Mesenchymal stem cell (in vitro differentiated cells and primary cell): Measurements from ENCODE around the gene VGLL3.
A peak's percentile ranks its signal among the peaks of the same experiment; 100 is the strongest.

Source experiments
- DNase-seq: peaks from one replicate; pipeline ENCODE4 v3.0.0-alpha.2; 2013
- H2AFZ ChIP-seq: one replicate; pipeline ENCODE4 v1.6.1; 2013; ENCODE audit warnings: low read depth, mild to moderate bottlenecking, control low read depth, inconsistent platforms, low read length, moderate library complexity
- H2AK5ac ChIP-seq: 2 replicates; pipeline ENCODE4 v1.6.1; 2013; ENCODE audit warnings: low read length, moderate library complexity, mild to moderate bottlenecking, inconsistent platforms; ENCODE audit not compliant: severe bottlenecking
- H2BK120ac ChIP-seq: one replicate; pipeline ENCODE4 v1.6.1; 2013; ENCODE audit warnings: low read depth, mild to moderate bottlenecking, inconsistent platforms, low read length, moderate library complexity
- H2BK12ac ChIP-seq, 2 experiments: one replicate each; pipeline ENCODE4 v1.6.1; 2013; ENCODE audit warnings: inconsistent platforms in 2 of 2, low read length in 2 of 2, mild to moderate bottlenecking in 2 of 2, moderate library complexity in 2 of 2, control low read depth in 1 of 2
- H2BK15ac ChIP-seq: one replicate; pipeline ENCODE4 v1.6.1; 2013; ENCODE audit warnings: mild to moderate bottlenecking, low read depth, inconsistent platforms; ENCODE audit not compliant: poor library complexity, severe bottlenecking
- H2BK5ac ChIP-seq: 2 replicates; pipeline ENCODE4 v1.6.1; 2013; ENCODE audit warnings: low read depth, mild to moderate bottlenecking, low read length, control low read depth, inconsistent platforms; ENCODE audit not compliant: poor library complexity, severe bottlenecking
- H3K14ac ChIP-seq, 2 experiments: one replicate each; pipeline ENCODE4 v1.6.1; 2013; ENCODE audit warnings: inconsistent platforms in 2 of 2, low read length in 2 of 2, control low read depth in 1 of 2, mild to moderate bottlenecking in 1 of 2, moderate library complexity in 1 of 2
- H3K18ac ChIP-seq, 2 experiments: one replicate each; pipeline ENCODE4 v1.6.1; 2013; ENCODE audit warnings: inconsistent platforms in 2 of 2, low read length in 2 of 2, control low read depth in 1 of 2, low read depth in 1 of 2, mild to moderate bottlenecking in 1 of 2
- H3K23ac ChIP-seq, 2 experiments: one replicate each; pipeline ENCODE4 v1.6.1; 2013; ENCODE audit warnings: inconsistent platforms in 2 of 2, low read length in 2 of 2, mild to moderate bottlenecking in 2 of 2, moderate library complexity in 2 of 2, control low read depth in 1 of 2
- H3K27ac ChIP-seq: 2 replicates; pipeline ENCODE4 v1.5.1; 2013; ENCODE audit warnings: mild to moderate bottlenecking, moderate library complexity, low read length, control low read depth, inconsistent platforms; ENCODE audit not compliant: poor library complexity, severe bottlenecking
- H3K27me3 ChIP-seq, 2 experiments: 2 replicates each; pipeline versions ENCODE4 v1.6.1 to v1.7.0; 2013; ENCODE audit warnings: low read length in 2 of 2, mild to moderate bottlenecking in 2 of 2, moderate library complexity in 2 of 2, control low read depth in 1 of 2, inconsistent platforms in 1 of 2; ENCODE audit not compliant: control insufficient read depth in 1 of 2, insufficient read depth in 1 of 2
- H3K36me3 ChIP-seq, 2 experiments: 2 replicates each; pipeline versions ENCODE4 v1.6.1 to v1.7.0; 2013; ENCODE audit warnings: low read length in 2 of 2, control low read depth in 1 of 2, inconsistent platforms in 1 of 2, low read depth in 1 of 2, mild to moderate bottlenecking in 1 of 2; ENCODE audit not compliant: insufficient read depth in 2 of 2, control insufficient read depth in 1 of 2
- H3K4ac ChIP-seq, 2 experiments: one replicate each; pipeline ENCODE4 v1.6.1; 2013; ENCODE audit warnings: inconsistent platforms in 2 of 2, low read length in 2 of 2, mild to moderate bottlenecking in 2 of 2, moderate library complexity in 2 of 2, control low read depth in 1 of 2, low read depth in 1 of 2
- H3K4me1 ChIP-seq: 2 replicates; pipeline ENCODE4 v1.6.1; 2013; ENCODE audit warnings: low read depth, low read length, control low read depth; ENCODE audit not compliant: control insufficient read depth, insufficient read depth
- H3K4me2 ChIP-seq: 2 replicates; pipeline ENCODE4 v1.6.1; 2013; ENCODE audit warnings: low read length, mild to moderate bottlenecking, inconsistent platforms; ENCODE audit not compliant: poor library complexity, severe bottlenecking
- H3K4me3 ChIP-seq, 2 experiments: 2 replicates each; pipeline versions ENCODE4 v1.5.1 to v1.7.0; 2013; ENCODE audit warnings: low read length in 2 of 2, mild to moderate bottlenecking in 2 of 2, control low read depth in 1 of 2, low read depth in 1 of 2; ENCODE audit not compliant: insufficient read depth in 1 of 2
- H3K79me1 ChIP-seq: replicated peaks from 2 replicates; pipeline ENCODE4 v1.6.1; 2013; ENCODE audit warnings: mild to moderate bottlenecking, control low read depth, low read length, inconsistent platforms; ENCODE audit not compliant: poor library complexity, severe bottlenecking
- H3K9ac ChIP-seq: 2 replicates; pipeline ENCODE4 v1.7.0; 2013; ENCODE audit warnings: mild to moderate bottlenecking, low read length, moderate library complexity
- H3K9me3 ChIP-seq: 2 replicates; pipeline ENCODE4 v1.7.0; 2013; ENCODE audit warnings: mild to moderate bottlenecking, low read length; ENCODE audit not compliant: control insufficient read depth
- H4K8ac ChIP-seq: one replicate; pipeline ENCODE4 v1.6.1; 2013; ENCODE audit warnings: inconsistent platforms, mild to moderate bottlenecking, low read length, moderate library complexity
- H4K91ac ChIP-seq: one replicate; pipeline ENCODE4 v1.6.1; 2013; ENCODE audit warnings: mild to moderate bottlenecking, low read length, inconsistent platforms
- WGBS: methylation state at CpG from one replicate; pipeline ENCODE4 v1.1.7; 2013; ENCODE audit warnings: mixed read lengths; 5-methylcytosine and 5-hydroxymethylcytosine counted together

VGLL3 gene

GRCh38 chr3:86993704-86994103 is 2.8 kb upstream of the VGLL3 start:
- Histone ChIP-seq H3K9ac (no peak overlapping the region), H3K27me3 (no peaks in the 10 kb centered on the region), H2BK12ac (no peak overlapping the region), H3K18ac (no peak overlapping the region), H2AFZ (no peak overlapping the region), H3K4me3 (no peak overlapping the region), H2BK5ac (no peak overlapping the region), H3K9me3 (no peaks in the 10 kb centered on the region), H3K79me1 (peaks cover 3% of the 10 kb centered on the region), H3K36me3 (peaks cover 0 to 4% of the 10 kb centered on the region in 2 experiments), H3K14ac (no peak overlapping the region), H3K4me2 (peak overlapping the region; percentile 59), H2BK15ac (no peak overlapping the region), H4K91ac (peak overlapping the region; percentile 78), H2BK120ac (no peak overlapping the region), H3K27ac (peak overlapping the region; percentile 98), H3K4ac (no peak overlapping the region), H3K23ac (no peak overlapping the region), H3K4me1 (peaks cover 7% of the 10 kb centered on the region), H4K8ac (no peak overlapping the region), H2AK5ac (peak overlapping the region; percentile 32)
- DNase-seq: peak; percentile 74
- WGBS: 27% methylated on average over 7 of the region's 7 CpGs

- 80% methylated on average over 5 of the region's 8 CpGs for WGBS
Observed at GRCh38 chr3:86991840-86992435, 989 bp upstream of the VGLL3 start.

GRCh38 chr3:86991482-86991815 is 500 bp upstream of the VGLL3 start:
- Histone ChIP-seq H3K27me3 (no peaks in the 10 kb centered on the region), H3K4me1 (peaks cover 7% of the 10 kb centered on the region), H3K27ac (peak overlapping the region; percentile 89), H2BK5ac (peak overlapping the region; percentile 66), H2AK5ac (no peak overlapping the region), H3K14ac (no peak overlapping the region), H3K36me3 (peaks cover 0 to 4% of the 10 kb centered on the region in 2 experiments), H4K8ac (peak overlapping the region; percentile 80), H3K4me3 (peak overlapping the region; percentile 89 to 97), H3K4ac (peak overlapping the region in 1 of 2 experiments; percentile 69), H2BK120ac (peak overlapping the region; percentile 95), H2BK15ac (peak overlapping the region; percentile 67), H3K79me1 (peaks cover 3% of the 10 kb centered on the region), H4K91ac (peak overlapping the region; percentile 25), H3K9me3 (no peaks in the 10 kb centered on the region), H2AFZ (peak overlapping the region; percentile 77), H3K23ac (peak overlapping the region in 1 of 2 experiments; percentile 69), H3K9ac (peak overlapping the region; percentile 96), H3K18ac (peak overlapping the region; percentile 52 to 91), H3K4me2 (peak overlapping the region; percentile 96), H2BK12ac (peak overlapping the region in 1 of 2 experiments; percentile 39)
- WGBS: 1% methylated on average over 6 of the region's 7 CpGs
- no peak for DNase-seq

More at GRCh38 chr3:86991840-86992435, 989 bp upstream of the VGLL3 start:
- Histone ChIP-seq H2BK12ac (no peak overlapping the region), H2BK120ac (no peak overlapping the region), H3K79me1 (peaks cover 3% of the 10 kb centered on the region), H4K8ac (no peak overlapping the region), H4K91ac (no peak overlapping the region), H2BK5ac (no peak overlapping the region), H3K36me3 (peaks cover 0 to 4% of the 10 kb centered on the region in 2 experiments), H3K27ac (peak overlapping the region; percentile 89), H3K27me3 (no peaks in the 10 kb centered on the region), H3K9ac (peak overlapping the region; percentile 96), H2AK5ac (no peak overlapping the region), H2AFZ (no peak overlapping the region), H2BK15ac (no peak overlapping the region), H3K14ac (no peak overlapping the region), H3K4me3 (peak overlapping the region in 1 of 2 experiments; percentile 97), H3K4ac (no peak overlapping the region), H3K18ac (no peak overlapping the region), H3K9me3 (no peaks in the 10 kb centered on the region), H3K4me1 (peaks cover 7% of the 10 kb centered on the region), H3K23ac (no peak overlapping the region), H3K4me2 (peak overlapping the region; percentile 96)
- peak; percentile 39 for DNase-seq

GRCh38 chr3:86990012-86990733 is 776 bp downstream of the VGLL3 start:
- peaks cover 7% of the 10 kb centered on the region for H3K4me1 ChIP-seq
- DNase-seq: peak; percentile 38
- peak overlapping the region; percentile 72 for H4K8ac ChIP-seq
- H2BK5ac ChIP-seq: no peak overlapping the region
- H4K91ac ChIP-seq: peak overlapping the region; percentile 25
- peak overlapping the region; percentile 81 to 96 for H3K18ac ChIP-seq
- H2AFZ ChIP-seq: peak overlapping the region; percentile 85
- H3K9me3 ChIP-seq: no peaks in the 10 kb centered on the region
- H2BK120ac ChIP-seq: peak overlapping the region; percentile 56
- peak overlapping the region in 1 of 2 experiments; percentile 97 for H2BK12ac ChIP-seq
- H3K4ac ChIP-seq: peak overlapping the region; percentile 82 to 86
- peak overlapping the region in 1 of 2 experiments; percentile 98 for H3K23ac ChIP-seq
- H3K9ac ChIP-seq: peak overlapping the region; percentile 96
- H3K27me3 ChIP-seq: no peaks in the 10 kb centered on the region
- H3K27ac ChIP-seq: peak overlapping the region; percentile 51
- H3K79me1 ChIP-seq: peaks cover 7% of the 10 kb centered on the region
- H3K14ac ChIP-seq: peak overlapping the region in 1 of 2 experiments; percentile 93
- peak overlapping the region; percentile 69 for H2AK5ac ChIP-seq
- H2BK15ac ChIP-seq: peak overlapping the region; percentile 48
- H3K36me3 ChIP-seq: peaks cover 0 to 4% of the 10 kb centered on the region in 2 experiments
- peak overlapping the region; percentile 89 to 97 for H3K4me3 ChIP-seq
- H3K4me2 ChIP-seq: peak overlapping the region; percentile 96
- WGBS: 7% methylated on average over 23 of the region's 29 CpGs
